GM12872 (cell line): ENCODE measurements around the gene PSMD13.

Experiments
- CTCF ChIP-seq: IDR thresholded peaks from 3 replicates; pipeline ENCODE4 v1.5.1; 2011; ENCODE audit warnings: low read depth, mild to moderate bottlenecking, low read length, moderate library complexity; ENCODE audit not compliant: insufficient read depth

Gene PSMD13

GRCh38 chr11:272195-272930 lies 35.6 kb downstream of the PSMD13 start:
- no peak for TF ChIP-seq CTCF

- TF ChIP-seq CTCF = no peak
Observed at GRCh38 chr11:272931-273198, 36.1 kb downstream of the PSMD13 start.

GRCh38 chr11:276219-276618 lies 39.4 kb downstream of the PSMD13 start:
- no peak for TF ChIP-seq CTCF

DNA sequence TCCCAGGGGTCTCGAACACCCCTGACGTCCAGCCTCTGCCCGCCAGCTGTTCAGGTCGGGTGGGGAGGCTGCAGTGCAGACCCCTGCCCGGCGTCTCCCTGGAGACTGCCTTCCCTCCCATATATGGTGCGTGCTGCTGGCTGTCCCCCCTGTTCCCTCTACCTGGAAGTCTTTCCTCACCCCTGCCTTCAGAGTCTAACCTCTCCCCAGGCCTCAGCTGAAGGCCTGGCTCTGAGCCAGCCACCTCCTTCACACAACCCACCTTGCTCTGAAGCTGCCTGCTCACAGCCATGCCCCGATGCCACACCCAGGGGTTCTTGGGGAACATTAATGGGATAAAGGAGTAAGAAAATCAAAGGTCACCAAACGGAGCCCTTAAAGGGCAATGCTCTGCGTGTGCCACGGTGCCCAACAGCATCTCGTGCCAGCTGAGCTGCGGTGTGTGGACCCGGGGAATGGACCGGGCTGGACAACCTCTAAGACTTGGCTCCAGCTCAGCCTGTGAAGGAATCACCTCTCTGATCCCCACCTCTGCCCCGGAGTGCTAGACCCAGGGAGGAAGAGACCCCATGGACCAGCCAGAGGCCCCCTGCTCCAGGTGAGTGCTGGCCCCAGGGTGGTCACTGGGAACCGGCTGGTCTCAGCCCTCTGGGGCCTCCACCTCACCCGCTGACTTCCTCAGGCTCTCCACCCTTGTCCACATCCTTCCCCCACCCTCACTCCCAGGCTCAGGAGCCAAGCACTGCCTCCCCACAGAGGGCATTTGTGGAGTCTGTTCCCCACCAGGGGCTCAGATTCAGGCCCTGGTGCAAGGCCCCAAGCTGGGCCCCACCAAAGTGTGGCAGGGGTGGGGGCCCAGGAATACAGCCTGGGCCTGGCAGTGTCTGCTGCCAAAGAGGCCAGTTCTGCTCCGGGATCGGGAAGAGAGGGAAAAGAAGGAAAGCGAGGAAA lies 41.5 kb downstream of the PSMD13 start, which contains the start of gene NLRP6:
NLRP6 (plus strand) TSS at position 407 of the 951 bp plus-strand sequence; CDS start at position 570, 163 bp downstream.
- TF ChIP-seq CTCF = no peak

GRCh38 chr11:279040-279965 lies 42.5 kb downstream of the PSMD13 start:
- TF ChIP-seq CTCF = no peak

- no peak for TF ChIP-seq CTCF
Observed at GRCh38 chr11:279966-280705, 43.4 kb downstream of the PSMD13 start.
